ENCODE measurements around the gene PHF20. TPM values are rescaled to one million over a fixed set of nuclear protein-coding genes. Genes with fewer than 3 reads are reported as not detected.

PHF20 gene
- total and polyA plus RNA-seq, 2 of the 8 experiments (the other 6 are each of a cell fraction or from before 2014, with no cell fraction given) = 25.6 to 70.1 TPM

DNA sequence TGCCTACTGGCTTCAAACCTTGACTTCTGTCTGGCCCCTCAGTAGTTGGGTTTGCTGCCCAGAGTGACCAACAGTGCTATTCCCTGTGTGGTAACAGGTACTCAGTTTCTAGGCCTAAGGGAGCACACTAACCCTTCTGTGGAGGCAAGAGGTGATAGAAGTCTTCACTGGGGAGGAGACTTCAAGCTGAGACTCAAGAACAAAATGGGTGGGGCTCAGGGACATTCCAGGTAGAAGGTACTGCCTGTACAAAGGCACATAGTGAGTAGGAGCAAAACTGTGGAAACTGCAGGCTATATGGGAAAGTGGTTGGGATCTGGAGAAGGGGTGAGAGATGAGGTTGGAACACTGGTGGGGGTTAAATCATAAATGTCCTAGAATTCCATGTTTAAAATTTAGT lies 184.8 kb downstream of the PHF20 start:
- Histone ChIP-seq H3K23ac (ENCODE audit: insufficient read length) (no peak overlapping the region), H3K79me1 (ENCODE audit: low read depth, low read length) (0 out of 2 replicates have a peak, but pooled peaks cover 4% of the 10 kb centered on the region), H3K14ac (ENCODE audit: insufficient read length) (no peak overlapping the region), H2BK120ac (replicated peaks; ENCODE audit: low read depth, low read length) (no peak overlapping the region), H3K4me2 (ENCODE audit: insufficient read depth in 1 of 2, low read depth in 2 of 2, low read length in 2 of 2) (no peak overlapping the region), H4K8ac (ENCODE audit: extremely low read depth, insufficient read depth, low read length) (no peak overlapping the region), H3K4me1 (replicated peaks in 1 of 4; ENCODE audit: control insufficient read depth in 3 of 4, insufficient read depth in 4 of 4, low read length in 3 of 4) (peaks cover 0 to 3% (median 0%) of the 10 kb centered on the region in 4 experiments; a peak in 2 of 7 replicates), H3K9ac (replicated peaks in 1 of 4; ENCODE audit: extremely low read depth in 1 of 4, low read depth in 3 of 4, low read length in 3 of 4) (no peak overlapping the region), H3K4me3 (ENCODE audit: extremely low read depth in 1 of 4, insufficient read depth in 2 of 4, low read depth in 3 of 4, low read length in 4 of 4) (no peak overlapping the region), H3K27ac (ENCODE audit: low read depth, low read length) (no peak overlapping the region), H3K18ac (ENCODE audit: extremely low read depth, low read length) (no peak overlapping the region), H3K9me3 (ENCODE audit: insufficient read depth in 2 of 2, low read depth in 1 of 2, low read length in 1 of 2) (no peaks in the 10 kb centered on the region), H2BK20ac (ENCODE audit: low read length) (no peak overlapping the region), H2BK12ac (ENCODE audit: low read depth, low read length) (no peak overlapping the region), H4K91ac (replicated peaks; ENCODE audit: insufficient read length, low read length) (no peak overlapping the region), H3K4ac (replicated peaks; ENCODE audit: insufficient read length, low read depth, low read length) (no peak overlapping the region), H4K5ac (ENCODE audit: insufficient read length, low read depth, low read length) (no peak overlapping the region), H2AFZ (ENCODE audit: low read length) (no peak overlapping the region), H3K27me3 (replicated peaks in 1 of 4; ENCODE audit: control insufficient read depth in 3 of 4, extremely low read depth in 1 of 4, insufficient read depth in 3 of 4, low read length in 3 of 4) (no peaks in the 10 kb centered on the region), H3K79me2 (ENCODE audit: control insufficient read depth in 1 of 2, insufficient read depth in 2 of 2, low read length in 2 of 2) (peaks cover 5 to 18% of the 10 kb centered on the region in 2 experiments; a peak in 2 of 4 replicates), H3K23me2 (ENCODE audit: low read depth, low read length) (peaks cover 11% of the 10 kb centered on the region), H4K20me1 (replicated peaks in 1 of 2; ENCODE audit: control insufficient read depth in 1 of 2, insufficient read depth in 2 of 2, low read length in 2 of 2) (peaks cover 3 to 5% of the 10 kb centered on the region in 2 experiments), H3K56ac (replicated peaks; ENCODE audit: insufficient read length, low read depth, low read length) (no peak overlapping the region), H2BK5ac (ENCODE audit: low read depth, low read length) (no peak overlapping the region), H2BK15ac (ENCODE audit: low read length) (no peak overlapping the region), H2AK5ac (ENCODE audit: low read depth, low read length) (no peak overlapping the region), H3K36me3 (ENCODE audit: control insufficient read depth in 2 of 4, insufficient read depth in 4 of 4, low read length in 3 of 4) (no peaks in the 10 kb centered on the region)
- ChIA-PET POLR2A (ENCODE audit: partially characterized antibody) (no interaction called here), CTCF (ENCODE audit: partially characterized antibody) (interaction anchor here (1.1 to 1.8 kb wide), 2 partner anchors 11 to 159 kb away, joined by 3 to 7 read pairs; partner anchors contain the start of gene CNBD2)
- no peak for DNase-seq (ENCODE audit: low read depth in 1 of 2, low spot score in 2 of 2)
- FAIRE-seq = no peak
- TF ChIP-seq SRF (IDR thresholded peaks at IDR 0.05; ENCODE audit: low read depth, low read length) (no peak), TAF1 (IDR thresholded peaks at IDR 0.05; ENCODE audit: low read depth, low read length) (no peak), SP2 (IDR thresholded peaks at IDR 0.05; ENCODE audit: low read length) (no peak), SIRT6 (IDR thresholded peaks at IDR 0.05; ENCODE audit: low read length) (no peak), JUN (IDR thresholded peaks at IDR 0.05; ENCODE audit: low read depth, low read length) (no peak), RNF2 (IDR thresholded peaks at IDR 0.05; ENCODE audit: borderline replicate concordance, low read depth, low read length, missing control alignments, poor library complexity, severe bottlenecking) (no peak), SUZ12 (IDR thresholded peaks at IDR 0.05; ENCODE audit: low read length) (no peak), ATF3 (IDR thresholded peaks at IDR 0.05; ENCODE audit: insufficient read depth, low read depth, low read length) (no peak), GTF2F1 (IDR thresholded peaks at IDR 0.05; ENCODE audit: borderline replicate concordance, low read depth, low read length) (no peak), GABPA (IDR thresholded peaks at IDR 0.05; ENCODE audit: borderline replicate concordance, insufficient read depth, low read length) (no peak), RBBP5 (IDR thresholded peaks at IDR 0.05; ENCODE audit: borderline replicate concordance, low read depth, low read length) (no peak)
